Endodermal cell (in vitro differentiated cells): ENCODE measurements around the gene GANC. TPM values are rescaled to one million over a fixed set of nuclear protein-coding genes. Genes with fewer than 3 reads are reported as not detected.

Experiments
- DNase-seq: peaks from one replicate; pipeline ENCODE4 v3.0.0-alpha.2; 2017
- H3K27ac ChIP-seq: 2 replicates; pipeline ENCODE4 v1.5.1; 2013; ENCODE audit warnings: mild to moderate bottlenecking, low read depth, low read length, moderate library complexity
- H3K27me3 ChIP-seq: 2 replicates; pipeline ENCODE4 v1.6.1; 2013; ENCODE audit warnings: mild to moderate bottlenecking, low read length, moderate library complexity; ENCODE audit not compliant: insufficient read depth, control insufficient read depth, poor library complexity, severe bottlenecking
- H3K36me3 ChIP-seq: 2 replicates; pipeline ENCODE4 v1.7.0; 2013; ENCODE audit warnings: mild to moderate bottlenecking, low read length, moderate library complexity; ENCODE audit not compliant: control insufficient read depth, insufficient read depth
- H3K4me1 ChIP-seq: one replicate; pipeline ENCODE4 v1.7.0; 2013; ENCODE audit warnings: low read length; ENCODE audit not compliant: control insufficient read depth, insufficient read depth
- H3K4me3 ChIP-seq: 2 replicates; pipeline ENCODE4 v1.5.1; 2013; ENCODE audit warnings: mild to moderate bottlenecking, low read length, moderate library complexity
- H3K9ac ChIP-seq: 2 replicates; pipeline ENCODE4 v1.6.1; 2013; ENCODE audit warnings: mild to moderate bottlenecking, low read length, moderate library complexity; ENCODE audit not compliant: poor library complexity, severe bottlenecking; ENCODE audit errors: extremely low read depth
- H3K9me3 ChIP-seq: 2 replicates; pipeline ENCODE4 v1.6.1; 2013; ENCODE audit warnings: mild to moderate bottlenecking, low read length, moderate library complexity; ENCODE audit not compliant: control insufficient read depth
- H3K27ac Mint-ChIP-seq: 2 replicates; pipeline ENCODE4 v1.8.0; 2020; ENCODE audit warnings: mixed read lengths
- H3K27me3 Mint-ChIP-seq: 2 replicates; pipeline ENCODE4 v1.8.0; 2021; ENCODE audit warnings: mild to moderate bottlenecking, mixed read lengths; ENCODE audit not compliant: insufficient read depth
- H3K36me3 Mint-ChIP-seq: 2 replicates; pipeline ENCODE4 v1.8.0; 2020; ENCODE audit warnings: low read depth, mixed read lengths
- H3K4me1 Mint-ChIP-seq: 2 replicates; pipeline ENCODE4 v1.8.0; 2020; ENCODE audit warnings: mixed read lengths
- H3K4me3 Mint-ChIP-seq: 2 replicates; pipeline ENCODE4 v1.8.0; 2020; ENCODE audit warnings: mild to moderate bottlenecking, moderate library complexity, mixed read lengths
- H3K9me3 Mint-ChIP-seq: 2 replicates; pipeline ENCODE4 v1.8.0; 2020; ENCODE audit warnings: mild to moderate bottlenecking, mixed read lengths
- WGBS, 2 experiments: methylation state at CpG; one replicate each; pipeline versions ENCODE4 v1.1.5 to v1.1.7; 2013; ENCODE audit warnings: missing lambda C conversion rate in 2 of 2, mixed read lengths in 1 of 2; ENCODE audit not compliant: insufficient coverage in 1 of 2, insufficient read length in 1 of 2; 5-methylcytosine and 5-hydroxymethylcytosine counted together
- total RNA-seq, 2 donors: library from RNA; stranded (reverse); fragmentation: NEBNext Ultra II Directional in 1 of 2; extraction: Animal tissue kit (Norgen Biotek cat#: 25700) in 1 of 2; gene quantifications; 2 replicates in 1 of 2; 3 replicates in 1 of 2; pipeline ENCODE4 v1.2.1, GENCODE V29; 2021
- TF ChIP-seq, protein P1 (sequence below): fragments of 200-600 bp; sonication (generic); conservative IDR thresholded peaks from 2 replicates; pipeline ENCODE4 v1.5.0; 2021; ENCODE audit warnings: antibody characterized with exemption, mild to moderate bottlenecking

Gene GANC
- total RNA-seq, 2 donors from 2014 or later, result 13.8 to 17.1 TPM

DNA sequence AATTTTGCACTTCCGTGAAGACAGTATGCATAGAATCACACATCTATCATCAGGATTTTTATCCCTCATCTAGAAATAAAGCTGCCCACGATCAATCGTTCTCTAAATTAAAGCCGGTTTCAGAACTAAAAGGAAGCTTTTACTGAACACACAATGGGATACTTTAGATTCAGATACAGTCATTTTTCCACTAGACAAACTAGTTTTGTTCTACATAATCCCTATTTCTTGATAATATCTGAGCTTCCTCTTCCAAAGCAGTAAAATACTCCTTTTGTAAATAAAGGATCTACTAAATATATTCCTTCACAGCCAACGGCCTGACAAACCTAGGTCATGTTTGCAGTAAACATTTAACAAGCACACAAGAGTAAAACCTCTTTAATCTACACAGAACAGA lies 2.0 kb upstream of the GANC start:
- TF ChIP-seq, protein P1, sequence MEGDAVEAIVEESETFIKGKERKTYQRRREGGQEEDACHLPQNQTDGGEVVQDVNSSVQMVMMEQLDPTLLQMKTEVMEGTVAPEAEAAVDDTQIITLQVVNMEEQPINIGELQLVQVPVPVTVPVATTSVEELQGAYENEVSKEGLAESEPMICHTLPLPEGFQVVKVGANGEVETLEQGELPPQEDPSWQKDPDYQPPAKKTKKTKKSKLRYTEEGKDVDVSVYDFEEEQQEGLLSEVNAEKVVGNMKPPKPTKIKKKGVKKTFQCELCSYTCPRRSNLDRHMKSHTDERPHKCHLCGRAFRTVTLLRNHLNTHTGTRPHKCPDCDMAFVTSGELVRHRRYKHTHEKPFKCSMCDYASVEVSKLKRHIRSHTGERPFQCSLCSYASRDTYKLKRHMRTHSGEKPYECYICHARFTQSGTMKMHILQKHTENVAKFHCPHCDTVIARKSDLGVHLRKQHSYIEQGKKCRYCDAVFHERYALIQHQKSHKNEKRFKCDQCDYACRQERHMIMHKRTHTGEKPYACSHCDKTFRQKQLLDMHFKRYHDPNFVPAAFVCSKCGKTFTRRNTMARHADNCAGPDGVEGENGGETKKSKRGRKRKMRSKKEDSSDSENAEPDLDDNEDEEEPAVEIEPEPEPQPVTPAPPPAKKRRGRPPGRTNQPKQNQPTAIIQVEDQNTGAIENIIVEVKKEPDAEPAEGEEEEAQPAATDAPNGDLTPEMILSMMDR, result no peak
- peaks cover 41% of the 10 kb centered on the region for H3K36me3 Mint-ChIP-seq
- Histone ChIP-seq H3K9me3 (no peaks in the 10 kb centered on the region), H3K27ac (no peak overlapping the region), H3K4me1 (no peaks in the 10 kb centered on the region), H3K36me3 (peaks cover 31% of the 10 kb centered on the region), H3K4me3 (peak overlapping the region; percentile 61), H3K27me3 (no peaks in the 10 kb centered on the region), H3K9ac (no peak overlapping the region)
- no peaks in the 10 kb centered on the region for H3K27me3 Mint-ChIP-seq
- no peak overlapping the region for H3K27ac Mint-ChIP-seq
- peaks cover 26% of the 10 kb centered on the region for H3K4me1 Mint-ChIP-seq
- 95 to 100% methylated on average over 5 of the region's 5 CpGs for WGBS, 2 experiments
- no peaks in the 10 kb centered on the region for H3K9me3 Mint-ChIP-seq
- no peak for DNase-seq
- no peak overlapping the region for H3K4me3 Mint-ChIP-seq

- H3K9me3 Mint-ChIP-seq, result no peaks in the 10 kb centered on the region
- H3K4me1 Mint-ChIP-seq, result peaks cover 25% of the 10 kb centered on the region
- no peaks in the 10 kb centered on the region for H3K27me3 ChIP-seq
- H3K4me1 ChIP-seq, result no peaks in the 10 kb centered on the region
- peak; percentile 69 for DNase-seq
- TF ChIP-seq, protein P1, result no peak
- WGBS, 2 experiments, result 31 to 39% methylated on average over 19 to 27 of the region's 27 CpGs
- peaks cover 9% of the 10 kb centered on the region for H3K36me3 ChIP-seq
- peak overlapping the region; percentile 88 for H3K4me3 ChIP-seq
- H3K27ac ChIP-seq, result peak overlapping the region; percentile 89
- H3K27me3 Mint-ChIP-seq, result no peaks in the 10 kb centered on the region
- no peaks in the 10 kb centered on the region for H3K9me3 ChIP-seq
- H3K36me3 Mint-ChIP-seq, result peaks cover 25% of the 10 kb centered on the region
- H3K27ac Mint-ChIP-seq, result peak overlapping the region; percentile 99
- peak overlapping the region; percentile 90 for H3K4me3 Mint-ChIP-seq
- peak overlapping the region; percentile 83 for H3K9ac ChIP-seq
Observed at GRCh38 chr15:42273900-42274701, 1.1 kb downstream of the GANC start.

DNA sequence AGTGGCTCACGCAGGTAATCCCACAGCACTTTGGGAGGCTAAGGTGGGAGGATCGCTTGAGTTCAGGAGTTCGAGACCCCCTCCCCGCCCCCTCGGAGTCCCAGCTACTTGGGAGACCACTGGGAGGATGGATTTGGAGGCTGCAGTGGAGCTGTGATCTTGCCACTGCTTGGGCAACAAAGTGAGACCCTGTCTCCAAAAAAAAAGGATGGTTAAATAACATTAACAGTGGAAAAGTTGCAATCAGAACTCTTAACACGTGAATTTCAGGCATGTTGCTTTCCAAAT lies 1.6 kb downstream of the GANC start:
- Mint-ChIP-seq H3K27me3 (no peaks in the 10 kb centered on the region), H3K4me3 (peak overlapping the region; percentile 90), H3K36me3 (peaks cover 22% of the 10 kb centered on the region), H3K9me3 (no peaks in the 10 kb centered on the region), H3K4me1 (peaks cover 23% of the 10 kb centered on the region), H3K27ac (peak overlapping the region; percentile 99)
- WGBS, 2 experiments, result 91 to 95% methylated on average over 6 of the region's 6 CpGs
- Histone ChIP-seq H3K4me1 (no peaks in the 10 kb centered on the region), H3K27ac (no peak overlapping the region), H3K9ac (peak overlapping the region; percentile 83), H3K27me3 (no peaks in the 10 kb centered on the region), H3K9me3 (no peaks in the 10 kb centered on the region), H3K4me3 (peak overlapping the region; percentile 88), H3K36me3 (peaks cover 9% of the 10 kb centered on the region)
- DNase-seq, result peak; percentile 53
- TF ChIP-seq, protein P1, result no peak
